ENCODE measurements around the gene CASP1.
"Not testable (repeated sequence)": the region's sequence is repeated elsewhere in the genome, so short reads cannot be mapped to it uniquely, and the experiment has no call there.

The CASP1 gene

GRCh38 chr11:105034813-105035620 lies at the start of gene CASP1:
Gene CASP1, minus strand, starts transcription at chr11:105035144. Its CDS starts 31 bp downstream, at chr11:105035113.
- in situ Hi-C loops (cut with MboI; ENCODE audit: low sequenced_read_pairs), result no loop called here

- in situ Hi-C loops (cut with MboI; ENCODE audit: low sequenced_read_pairs), result no loop called here
Measured at GRCh38 chr11:105081412-105082150, 46.6 kb upstream of the CASP1 start.

GRCh38 chr11:105080171-105080906 lies 45.4 kb upstream of the CASP1 start:
- in situ Hi-C loops (cut with MboI; ENCODE audit: low sequenced_read_pairs), result not testable (repeated sequence)

DNA sequence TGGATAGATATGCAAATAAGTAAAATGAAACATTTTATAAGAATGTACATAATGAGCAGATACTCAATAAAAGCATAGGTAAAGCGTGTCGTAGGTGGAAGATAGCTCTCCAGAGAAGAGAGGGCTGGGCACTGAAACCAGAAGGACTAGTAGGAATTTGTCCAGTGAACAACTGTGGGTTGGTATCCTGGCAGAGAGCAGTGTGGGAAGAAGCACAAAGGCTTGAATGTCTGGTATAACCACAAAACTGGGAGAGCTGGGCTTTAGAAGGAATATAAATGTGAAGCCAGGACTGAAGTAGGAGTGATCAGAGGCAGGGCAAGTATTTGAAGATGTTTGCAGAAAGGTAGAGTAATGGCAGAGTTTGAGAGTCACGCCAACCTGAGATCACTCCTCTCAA lies 43.3 kb upstream of the CASP1 start:
- in situ Hi-C loops (cut with MboI; ENCODE audit: low sequenced_read_pairs), result no loop called here

- in situ Hi-C loops (cut with MboI; ENCODE audit: low sequenced_read_pairs), result not testable (repeated sequence)
Measured at GRCh38 chr11:105077141-105077790, 42.3 kb upstream of the CASP1 start.

DNA sequence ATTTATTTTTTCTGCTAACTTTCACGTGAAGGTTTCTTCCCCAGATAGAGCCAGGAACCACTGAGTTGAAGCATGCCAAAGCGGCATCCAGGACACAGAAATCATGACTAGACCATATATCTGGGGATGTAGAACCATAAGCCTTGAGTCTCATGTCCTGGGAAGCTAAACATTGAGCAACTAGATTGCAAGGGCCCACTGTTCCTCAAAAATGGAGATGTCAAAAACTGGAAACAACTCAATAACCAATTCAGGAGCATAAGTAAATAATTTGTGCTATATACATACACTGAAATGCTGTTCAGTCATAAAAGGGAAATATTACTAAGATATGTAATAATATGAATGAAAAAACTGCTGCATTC lies 39.2 kb upstream of the CASP1 start:
- in situ Hi-C loops (cut with MboI; ENCODE audit: low sequenced_read_pairs), result no loop called here

GRCh38 chr11:105073456-105074165 lies 38.7 kb upstream of the CASP1 start:
- in situ Hi-C loops (cut with MboI; ENCODE audit: low sequenced_read_pairs), result no loop called here

DNA sequence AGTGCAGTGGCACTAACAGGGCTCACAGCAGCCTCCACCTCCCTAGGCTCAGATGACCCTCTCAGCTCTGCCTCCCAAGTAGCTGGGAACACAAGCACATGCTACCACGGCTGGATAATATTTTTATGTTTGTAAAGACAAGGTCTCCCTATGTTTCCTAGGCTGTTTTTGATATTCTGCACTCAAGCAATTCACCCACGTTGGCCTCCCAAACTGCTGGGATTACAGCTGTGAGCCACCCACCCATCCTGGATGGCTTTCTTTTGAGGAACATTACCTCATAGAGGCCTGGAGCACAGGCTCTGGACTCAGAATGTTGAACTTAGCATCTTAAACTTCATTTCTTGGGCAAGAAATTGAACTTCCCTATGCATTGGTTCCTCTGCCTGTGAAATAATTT lies 37.1 kb upstream of the CASP1 start:
- in situ Hi-C loops (cut with MboI; ENCODE audit: low sequenced_read_pairs), result not testable (repeated sequence)

DNA sequence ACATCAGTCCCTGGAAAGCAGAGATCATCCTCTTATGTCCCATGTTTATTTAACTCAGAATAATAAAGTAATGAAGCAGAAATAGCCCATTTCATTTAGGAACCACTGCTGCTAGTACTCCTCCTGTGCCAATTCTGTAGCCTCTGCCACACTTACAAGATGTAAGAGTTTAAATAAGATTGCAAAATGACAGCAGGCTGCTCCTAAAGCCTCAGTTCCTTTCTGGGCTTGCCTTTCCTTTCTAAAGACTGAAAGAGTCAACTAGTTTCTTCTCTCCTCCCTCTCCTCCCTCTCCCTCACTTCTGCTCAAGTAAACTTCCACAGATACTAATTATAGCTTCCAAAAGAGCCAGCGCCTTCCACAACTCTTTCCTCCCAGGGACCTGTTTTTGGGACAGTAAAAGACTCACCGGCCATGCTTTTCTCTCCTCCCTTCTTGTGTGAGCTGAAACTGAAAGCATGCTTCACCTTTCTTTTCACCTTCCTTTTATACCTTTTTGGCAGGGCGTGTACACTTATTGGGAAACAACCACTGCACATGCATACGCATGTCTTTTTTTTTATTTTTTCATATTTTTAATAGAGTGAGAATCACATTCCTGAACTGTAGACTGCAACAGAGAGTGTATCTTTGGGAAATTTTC lies 36.3 kb upstream of the CASP1 start:
- in situ Hi-C loops (cut with MboI; ENCODE audit: low sequenced_read_pairs), result no loop called here

DNA sequence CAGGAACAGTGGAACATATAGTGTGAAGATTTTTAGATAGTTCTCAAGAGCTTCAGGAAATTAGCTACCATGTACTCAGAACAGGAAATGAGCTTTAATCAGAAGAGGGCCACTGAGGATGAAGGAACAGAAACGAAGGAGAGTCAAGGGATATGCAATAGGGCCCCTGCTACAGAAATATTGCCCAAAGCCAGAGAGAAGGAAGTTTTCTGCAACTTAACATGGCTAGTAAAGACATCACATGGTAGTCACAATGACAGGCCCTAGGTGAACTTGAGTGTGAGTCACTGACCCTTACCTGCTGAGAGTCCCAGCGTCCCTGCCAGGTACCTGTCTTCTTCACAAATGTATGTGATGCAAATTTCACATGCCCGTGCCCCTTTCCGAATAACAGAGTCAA lies 35.4 kb upstream of the CASP1 start:
- in situ Hi-C loops (cut with MboI; ENCODE audit: low sequenced_read_pairs), result no loop called here

GRCh38 chr11:105069749-105070148 lies 34.8 kb upstream of the CASP1 start:
- in situ Hi-C loops (cut with MboI; ENCODE audit: low sequenced_read_pairs), result not testable (repeated sequence)

DNA sequence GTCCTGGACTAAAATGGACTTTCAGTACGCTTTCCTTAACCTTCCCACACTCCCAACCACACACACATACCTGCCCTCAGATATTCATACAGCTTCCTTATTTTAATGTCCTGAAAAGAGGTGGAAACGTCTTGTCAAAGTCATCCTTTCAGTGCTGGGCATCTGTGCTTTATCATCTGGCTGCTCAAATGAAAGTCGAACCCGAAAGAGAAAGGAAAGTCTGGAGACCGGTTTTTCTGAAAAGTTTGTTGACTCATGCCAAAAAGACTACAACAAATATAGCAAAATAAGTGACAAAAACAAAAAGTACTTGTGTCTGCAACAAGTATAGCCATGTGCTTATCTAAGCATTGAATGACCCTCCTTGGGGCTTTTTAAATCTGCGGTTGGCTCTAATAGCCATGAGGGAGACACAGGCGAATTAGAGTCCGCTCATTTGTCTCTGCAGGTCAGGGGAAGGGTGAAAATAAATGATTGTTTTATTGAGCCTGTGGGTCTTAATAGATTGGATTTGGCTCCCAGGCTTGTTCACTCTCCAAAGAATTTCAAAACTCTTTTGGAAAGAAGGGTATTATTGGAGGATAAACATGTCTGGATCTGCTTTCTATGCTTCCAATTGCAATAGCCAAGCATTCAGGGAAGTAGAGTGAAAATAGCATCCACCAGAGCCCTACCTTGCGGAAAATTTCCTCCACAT lies 28.4 kb upstream of the CASP1 start:
- in situ Hi-C loops (cut with MboI; ENCODE audit: low sequenced_read_pairs), result not testable (repeated sequence)

DNA sequence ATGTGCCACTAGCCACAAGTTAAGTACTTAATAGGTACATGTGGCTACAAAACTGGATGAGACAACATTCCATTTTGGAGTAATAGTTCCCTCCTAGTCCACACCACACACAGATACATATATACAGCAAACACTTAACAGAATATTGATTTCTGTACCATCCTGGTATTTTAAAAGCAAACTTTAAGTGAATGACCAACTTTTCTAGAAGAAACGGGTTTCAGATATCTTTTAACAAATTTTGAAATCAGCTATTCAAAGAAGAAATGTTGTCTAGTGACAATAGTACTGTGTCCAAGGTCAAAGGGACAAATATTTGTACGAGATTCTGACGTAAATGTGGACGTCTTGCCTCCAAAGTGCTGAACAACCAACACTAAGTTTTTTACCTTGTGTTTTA lies 22.5 kb upstream of the CASP1 start:
- in situ Hi-C loops (cut with MboI; ENCODE audit: low sequenced_read_pairs), result no loop called here

- in situ Hi-C loops (cut with MboI; ENCODE audit: low sequenced_read_pairs), result no loop called here
Measured at GRCh38 chr11:105056446-105056845, 21.5 kb upstream of the CASP1 start.

DNA sequence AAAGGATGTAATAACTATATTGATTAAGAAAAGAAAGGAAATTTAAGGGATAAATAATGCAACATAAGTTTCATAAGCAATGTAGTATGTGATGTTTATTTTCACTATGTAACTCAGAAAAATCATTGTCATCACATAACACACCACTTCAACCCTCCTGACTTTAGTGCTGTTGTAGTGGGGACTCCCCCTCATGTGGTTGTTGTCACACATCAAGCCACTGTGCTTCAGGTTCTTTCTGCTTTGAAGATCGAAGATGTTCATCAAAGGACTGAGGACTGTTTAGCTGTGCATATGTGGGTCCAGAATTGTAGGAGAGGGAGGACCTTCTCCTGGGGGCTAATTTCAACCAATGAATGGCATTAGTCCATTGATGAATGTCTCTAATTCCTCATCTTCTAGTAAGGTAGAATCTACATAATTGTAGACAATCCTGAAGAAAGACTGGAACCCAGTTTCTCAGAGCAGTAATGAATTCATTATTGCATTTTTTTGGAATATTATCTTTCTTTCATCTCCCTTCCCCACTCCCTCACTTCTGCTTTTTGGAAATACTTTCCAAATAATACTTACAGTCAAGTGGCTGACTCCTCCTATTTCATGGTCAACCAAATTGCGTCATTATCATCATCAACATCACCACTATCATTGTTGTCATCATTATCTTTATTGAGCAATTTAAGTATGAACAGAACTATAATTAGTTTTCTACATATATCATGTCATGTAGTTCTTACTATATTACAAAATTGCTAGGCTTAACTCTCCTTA lies 20.0 kb upstream of the CASP1 start:
- in situ Hi-C loops (cut with MboI; ENCODE audit: low sequenced_read_pairs), result no loop called here

- in situ Hi-C loops (cut with MboI; ENCODE audit: low sequenced_read_pairs), result no loop called here
Measured at GRCh38 chr11:105052487-105052886, 17.5 kb upstream of the CASP1 start.

DNA sequence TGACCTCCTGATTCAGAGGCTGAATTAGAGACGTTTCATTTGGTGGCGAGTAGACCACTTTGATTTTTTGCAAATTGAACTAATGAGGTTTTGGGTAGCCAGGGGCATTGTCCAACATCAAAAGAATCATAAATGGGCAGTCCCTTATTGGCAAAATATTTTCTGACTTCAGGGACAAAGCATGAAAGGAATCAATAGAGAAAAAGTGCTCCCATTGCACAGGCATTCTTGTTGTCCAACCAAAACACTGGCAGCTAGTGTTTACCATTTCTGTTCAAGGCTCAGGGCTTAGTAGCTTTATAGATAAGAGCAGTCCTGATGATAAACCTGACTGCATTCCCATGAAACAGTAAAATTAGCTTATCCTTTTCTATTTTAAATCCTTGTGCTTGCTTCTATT lies 16.6 kb upstream of the CASP1 start:
- in situ Hi-C loops (cut with MboI; ENCODE audit: low sequenced_read_pairs), result no loop called here

GRCh38 chr11:105049481-105049880 lies 14.5 kb upstream of the CASP1 start:
- in situ Hi-C loops (cut with MboI; ENCODE audit: low sequenced_read_pairs), result no loop called here

Measured in hTERT RPE-1 (cell line).